ENCODE measurements around the gene PLEKHG4. TPM values are rescaled to one million over a fixed set of nuclear protein-coding genes. Genes with fewer than 3 reads are reported as not detected.

PLEKHG4 gene
- total RNA-seq, 1 donor from 2014 or later, result 9.8 TPM

DNA sequence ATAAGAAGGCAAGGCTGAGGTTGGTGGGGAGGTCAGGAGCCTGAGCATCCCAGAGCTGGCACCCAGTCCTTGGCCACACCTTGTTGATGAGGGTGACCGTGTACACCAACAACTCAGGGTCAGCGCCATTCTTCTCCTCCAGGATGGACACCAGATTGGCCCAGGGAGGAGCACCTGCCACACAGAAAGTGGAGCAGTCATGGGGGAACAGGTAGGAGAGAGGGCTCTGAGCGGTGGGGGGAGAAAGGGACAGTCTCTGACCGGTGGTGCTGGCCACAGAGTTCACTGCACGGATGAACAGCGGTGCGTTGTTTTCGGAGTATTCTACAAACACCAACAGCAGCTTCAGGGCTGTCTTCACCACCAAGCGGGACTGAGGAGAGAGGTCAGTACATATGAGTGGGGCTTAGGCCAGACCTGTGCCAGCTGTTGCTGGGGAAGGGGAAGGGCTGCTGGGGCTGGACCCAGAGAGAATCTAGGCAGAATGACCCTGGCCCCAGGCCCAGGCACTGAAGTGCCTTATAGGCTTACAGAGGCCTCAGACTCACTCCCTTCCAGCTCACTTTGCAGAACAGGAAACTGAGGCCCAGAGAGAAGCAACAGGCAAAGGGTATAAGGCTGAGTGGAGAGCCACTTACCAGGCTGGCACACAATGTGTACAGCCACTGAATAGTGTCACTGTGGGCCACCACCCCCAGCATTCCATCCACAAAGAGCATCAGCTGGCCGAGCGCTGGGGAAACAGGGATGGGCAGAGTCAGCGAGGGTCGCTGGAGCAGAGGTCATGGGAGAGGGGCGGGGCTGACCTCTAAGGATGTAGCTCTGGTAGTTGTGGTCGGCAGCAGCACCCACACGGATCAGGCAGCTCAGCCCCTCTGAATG lies 41.7 kb upstream of the PLEKHG4 start:
- H3K4me3 ChIP-seq, result no peak overlapping the region
- no peaks in the 10 kb centered on the region for H3K4me1 ChIP-seq
- H3K36me3 ChIP-seq, result peaks cover 0 to 46% of the 10 kb centered on the region in 2 donors
- intact Hi-C loops (cut with DNase I), result no loop called here
- no peaks in the 10 kb centered on the region for H3K27me3 ChIP-seq
- no peak for DNase-seq (ENCODE audit: extremely low spot score in 2 of 2)
- H3K9me3 ChIP-seq, result no peaks in the 10 kb centered on the region
- no peak overlapping the region for H3K27ac ChIP-seq
- TF ChIP-seq POLR2AphosphoS5 (IDR thresholded peaks at IDR 0.05; ENCODE audit: insufficient read depth in 1 of 2, low read depth in 1 of 2) (no peak), POLR2A (IDR thresholded peaks at IDR 0.05) (no peak)
- TF ChIP-seq, protein P1, sequence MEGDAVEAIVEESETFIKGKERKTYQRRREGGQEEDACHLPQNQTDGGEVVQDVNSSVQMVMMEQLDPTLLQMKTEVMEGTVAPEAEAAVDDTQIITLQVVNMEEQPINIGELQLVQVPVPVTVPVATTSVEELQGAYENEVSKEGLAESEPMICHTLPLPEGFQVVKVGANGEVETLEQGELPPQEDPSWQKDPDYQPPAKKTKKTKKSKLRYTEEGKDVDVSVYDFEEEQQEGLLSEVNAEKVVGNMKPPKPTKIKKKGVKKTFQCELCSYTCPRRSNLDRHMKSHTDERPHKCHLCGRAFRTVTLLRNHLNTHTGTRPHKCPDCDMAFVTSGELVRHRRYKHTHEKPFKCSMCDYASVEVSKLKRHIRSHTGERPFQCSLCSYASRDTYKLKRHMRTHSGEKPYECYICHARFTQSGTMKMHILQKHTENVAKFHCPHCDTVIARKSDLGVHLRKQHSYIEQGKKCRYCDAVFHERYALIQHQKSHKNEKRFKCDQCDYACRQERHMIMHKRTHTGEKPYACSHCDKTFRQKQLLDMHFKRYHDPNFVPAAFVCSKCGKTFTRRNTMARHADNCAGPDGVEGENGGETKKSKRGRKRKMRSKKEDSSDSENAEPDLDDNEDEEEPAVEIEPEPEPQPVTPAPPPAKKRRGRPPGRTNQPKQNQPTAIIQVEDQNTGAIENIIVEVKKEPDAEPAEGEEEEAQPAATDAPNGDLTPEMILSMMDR (IDR thresholded peaks at IDR 0.05), result no peak

DNA sequence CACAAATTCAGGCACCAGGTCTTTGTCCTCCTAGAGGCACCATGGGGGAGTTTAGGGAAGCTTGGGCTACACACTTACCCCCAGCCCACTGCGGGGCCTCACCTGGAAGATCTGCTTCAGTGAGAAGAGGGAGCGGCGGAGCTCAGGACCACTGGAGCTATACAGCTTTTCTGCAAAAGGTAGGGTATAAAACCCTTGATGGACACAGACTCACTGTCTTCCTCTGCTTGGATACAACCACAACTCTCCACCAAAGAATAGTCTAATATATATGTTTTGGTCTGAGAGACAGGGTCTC lies 41.1 kb upstream of the PLEKHG4 start:
- intact Hi-C loops (cut with DNase I), result no loop called here
- H3K4me1 ChIP-seq, result no peaks in the 10 kb centered on the region
- H3K27ac ChIP-seq, result no peak overlapping the region
- TF ChIP-seq, protein P1 (IDR thresholded peaks at IDR 0.05), result no peak
- H3K36me3 ChIP-seq, result peaks cover 0 to 45% of the 10 kb centered on the region in 2 donors
- H3K27me3 ChIP-seq, result no peaks in the 10 kb centered on the region
- no peak for DNase-seq (ENCODE audit: extremely low spot score in 2 of 2)
- H3K4me3 ChIP-seq, result no peak overlapping the region
- no peaks in the 10 kb centered on the region for H3K9me3 ChIP-seq

DNA sequence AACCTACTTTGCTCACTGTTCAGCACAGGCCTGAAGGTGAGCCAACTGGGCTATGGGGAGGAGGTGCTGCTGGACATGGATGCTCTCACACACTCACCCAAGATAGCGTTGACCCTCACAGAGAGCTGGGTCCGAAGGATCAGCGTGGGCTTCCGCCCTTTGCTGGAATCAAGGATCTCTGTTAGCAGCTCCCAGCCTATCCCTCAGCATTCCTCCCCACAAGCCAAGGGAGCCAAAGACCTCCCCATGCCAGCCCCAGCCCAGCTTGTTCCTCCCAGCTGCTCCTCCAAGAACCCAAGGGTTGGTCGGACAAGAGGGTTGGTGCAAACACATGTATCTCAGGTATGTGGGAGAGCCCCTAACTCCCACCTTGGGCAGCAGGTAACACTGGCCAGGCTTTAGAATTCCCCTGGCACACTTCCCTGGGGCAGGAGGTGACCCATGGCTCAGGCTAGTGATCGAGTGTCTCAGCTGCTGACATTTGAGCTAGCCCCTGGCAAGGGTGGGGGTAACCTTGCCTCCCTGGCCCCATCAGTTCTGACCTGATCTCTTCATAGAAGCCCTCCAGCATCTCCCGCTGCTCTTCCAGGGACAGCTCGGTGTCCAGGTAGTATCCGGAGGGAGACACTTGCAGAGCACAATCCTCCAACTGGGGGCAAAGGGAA lies 40.4 kb upstream of the PLEKHG4 start:
- intact Hi-C loops (cut with DNase I), result no loop called here
- no peaks in the 10 kb centered on the region for H3K9me3 ChIP-seq
- H3K36me3 ChIP-seq, result peaks cover 0 to 38% of the 10 kb centered on the region in 2 donors
- no peak for DNase-seq (ENCODE audit: extremely low spot score in 2 of 2)
- peaks cover 5% of the 10 kb centered on the region for H3K4me1 ChIP-seq
- TF ChIP-seq POLR2A (IDR thresholded peaks at IDR 0.05) (no peak), POLR2AphosphoS5 (IDR thresholded peaks at IDR 0.05; ENCODE audit: insufficient read depth in 1 of 2, low read depth in 1 of 2) (no peak)
- TF ChIP-seq, protein P1 (IDR thresholded peaks at IDR 0.05), result no peak
- no peak overlapping the region for H3K4me3 ChIP-seq
- H3K27ac ChIP-seq, result no peak overlapping the region
- H3K27me3 ChIP-seq, result no peaks in the 10 kb centered on the region

DNA sequence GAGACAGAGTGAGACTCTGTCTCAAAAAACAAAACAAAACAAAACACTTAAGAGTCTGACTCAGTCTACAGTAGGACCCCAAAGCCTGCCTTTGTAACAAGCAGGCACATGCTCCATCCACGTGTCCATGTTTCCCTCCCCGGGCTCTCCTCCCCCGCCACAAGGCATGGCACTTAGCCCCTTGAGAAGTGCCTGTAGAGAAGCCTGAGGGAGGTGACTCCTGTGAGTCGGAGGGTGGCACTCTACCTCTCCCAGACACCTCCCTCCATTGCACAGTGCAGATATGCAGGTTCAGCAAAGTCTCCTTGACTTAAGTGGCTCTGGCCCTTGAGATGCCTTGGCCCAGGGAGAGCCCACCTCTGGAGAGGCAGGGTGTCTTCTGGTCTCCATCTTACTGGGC lies 38.8 kb upstream of the PLEKHG4 start:
- intact Hi-C loops (cut with DNase I), result no loop called here
- H3K4me3 ChIP-seq, result no peak overlapping the region
- H3K4me1 ChIP-seq, result peaks cover 21% of the 10 kb centered on the region

More for the DNA sequence above, 38.8 kb upstream of the PLEKHG4 start:
- DNase-seq (ENCODE audit: extremely low spot score in 2 of 2), result no peak
- Histone ChIP-seq H3K27me3 (no peaks in the 10 kb centered on the region), H3K27ac (no peak overlapping the region), H3K36me3 (peaks cover 0 to 29% of the 10 kb centered on the region in 2 donors), H3K9me3 (no peaks in the 10 kb centered on the region)
- TF ChIP-seq, protein P1 (IDR thresholded peaks at IDR 0.05), result no peak
- TF ChIP-seq POLR2A (IDR thresholded peaks at IDR 0.05) (no peak), POLR2AphosphoS5 (IDR thresholded peaks at IDR 0.05; ENCODE audit: insufficient read depth in 1 of 2, low read depth in 1 of 2) (no peak)
